ENCODE results near the gene ERC2. TPM values are rescaled to one million over a fixed set of nuclear protein-coding genes. Genes with fewer than 3 reads are reported as not detected.

The ERC2 gene
- total and polyA plus RNA-seq, 2 donors (not counting 1 experiment from before 2014, with no cell fraction given) = 0.14 to 0.17 TPM

DNA sequence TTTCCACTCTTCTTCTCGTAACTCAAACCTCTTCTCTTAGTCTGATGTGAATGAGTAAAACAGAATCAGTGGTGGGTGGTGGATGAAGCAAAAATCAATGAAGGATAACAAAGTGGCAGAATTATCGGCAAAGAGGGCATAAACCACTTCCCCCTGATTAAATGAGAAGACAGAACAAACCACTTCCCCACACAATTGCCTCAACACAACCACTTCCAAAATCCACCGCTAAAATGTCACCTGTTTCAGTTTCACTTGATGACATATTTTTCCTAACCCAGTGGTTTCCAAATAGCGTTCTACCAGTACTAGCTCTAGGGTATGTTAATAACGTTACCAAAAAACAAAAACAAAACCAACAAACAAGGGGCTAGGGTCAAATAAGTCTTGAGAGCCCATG, 502.5 kb downstream of the ERC2 start:
- Histone ChIP-seq H3K4me2 (ENCODE audit: extremely low read depth, insufficient read depth, low read length) (no peak overlapping the region), H3K27me3 (ENCODE audit: control insufficient read depth, insufficient read depth, low read length) (no peaks in the 10 kb centered on the region), H3K9ac (ENCODE audit: insufficient read depth, low read length) (no peak overlapping the region), H2AFZ (ENCODE audit: low read length) (no peak overlapping the region), H4K20me1 (ENCODE audit: control insufficient read depth, extremely low read depth, insufficient read depth, low read length) (no peaks in the 10 kb centered on the region), H3K79me2 (ENCODE audit: control insufficient read depth, insufficient read depth, low read length) (no peaks in the 10 kb centered on the region), H3K4me3 (replicated peaks in 1 of 4; ENCODE audit: control extremely low read depth in 1 of 4, insufficient read depth in 1 of 4, low read depth in 3 of 4, low read length in 4 of 4) (no peak overlapping the region), H3K36me3 (ENCODE audit: control insufficient read depth, insufficient read depth, low read length) (no peaks in the 10 kb centered on the region), H3K27ac (ENCODE audit: insufficient read depth, low read length) (no peak overlapping the region), H3K4me1 (ENCODE audit: control insufficient read depth, extremely low read depth, insufficient read depth, low read length) (no peaks in the 10 kb centered on the region), H3K9me3 (ENCODE audit: control insufficient read depth, insufficient read depth, low read depth, low read length) (no peaks in the 10 kb centered on the region)
- no peak for TF ChIP-seq EZH2 (IDR thresholded peaks at IDR 0.05; ENCODE audit: low read length, missing control alignments)
- TF ChIP-seq, protein P1, sequence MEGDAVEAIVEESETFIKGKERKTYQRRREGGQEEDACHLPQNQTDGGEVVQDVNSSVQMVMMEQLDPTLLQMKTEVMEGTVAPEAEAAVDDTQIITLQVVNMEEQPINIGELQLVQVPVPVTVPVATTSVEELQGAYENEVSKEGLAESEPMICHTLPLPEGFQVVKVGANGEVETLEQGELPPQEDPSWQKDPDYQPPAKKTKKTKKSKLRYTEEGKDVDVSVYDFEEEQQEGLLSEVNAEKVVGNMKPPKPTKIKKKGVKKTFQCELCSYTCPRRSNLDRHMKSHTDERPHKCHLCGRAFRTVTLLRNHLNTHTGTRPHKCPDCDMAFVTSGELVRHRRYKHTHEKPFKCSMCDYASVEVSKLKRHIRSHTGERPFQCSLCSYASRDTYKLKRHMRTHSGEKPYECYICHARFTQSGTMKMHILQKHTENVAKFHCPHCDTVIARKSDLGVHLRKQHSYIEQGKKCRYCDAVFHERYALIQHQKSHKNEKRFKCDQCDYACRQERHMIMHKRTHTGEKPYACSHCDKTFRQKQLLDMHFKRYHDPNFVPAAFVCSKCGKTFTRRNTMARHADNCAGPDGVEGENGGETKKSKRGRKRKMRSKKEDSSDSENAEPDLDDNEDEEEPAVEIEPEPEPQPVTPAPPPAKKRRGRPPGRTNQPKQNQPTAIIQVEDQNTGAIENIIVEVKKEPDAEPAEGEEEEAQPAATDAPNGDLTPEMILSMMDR (conservative IDR thresholded peaks at IDR 0.05 in 1 of 2, IDR thresholded peaks at IDR 0.05 in 1 of 2; ENCODE audit: low read depth in 1 of 2, low read length in 2 of 2) = no peak
- DNase-seq (ENCODE audit: low read depth in 2 of 2) = no peak

DNA sequence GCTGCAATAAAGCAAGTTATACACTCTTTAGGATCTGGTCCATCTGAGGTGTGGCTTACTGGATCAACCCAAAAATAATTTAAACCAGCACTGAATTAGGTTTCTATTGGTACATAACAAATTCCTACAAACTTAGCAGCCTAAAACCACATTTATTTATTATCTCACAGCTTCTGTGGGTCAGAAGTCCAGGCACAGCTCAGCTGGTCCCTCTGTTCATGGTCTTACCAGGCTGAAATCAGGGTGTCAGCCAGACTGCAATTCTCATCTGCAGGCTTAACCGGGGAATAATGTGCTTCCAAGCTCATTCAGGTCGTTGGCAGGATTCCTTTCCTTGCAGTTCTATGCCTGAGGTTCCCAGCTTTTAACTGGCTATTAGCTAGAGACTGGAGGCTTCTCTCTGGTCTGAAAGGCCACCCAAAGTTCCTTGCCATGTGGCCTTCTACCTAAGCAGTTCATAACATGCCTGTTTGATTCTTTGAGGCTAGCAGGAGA, 503.7 kb downstream of the ERC2 start:
- Histone ChIP-seq H3K36me3 (ENCODE audit: control insufficient read depth, insufficient read depth, low read length) (no peaks in the 10 kb centered on the region), H3K9me3 (ENCODE audit: control insufficient read depth, insufficient read depth, low read depth, low read length) (no peaks in the 10 kb centered on the region), H3K9ac (ENCODE audit: insufficient read depth, low read length) (no peak overlapping the region), H3K4me2 (ENCODE audit: extremely low read depth, insufficient read depth, low read length) (no peak overlapping the region), H3K4me1 (ENCODE audit: control insufficient read depth, extremely low read depth, insufficient read depth, low read length) (no peaks in the 10 kb centered on the region), H4K20me1 (ENCODE audit: control insufficient read depth, extremely low read depth, insufficient read depth, low read length) (no peaks in the 10 kb centered on the region), H3K79me2 (ENCODE audit: control insufficient read depth, insufficient read depth, low read length) (no peaks in the 10 kb centered on the region), H3K27me3 (ENCODE audit: control insufficient read depth, insufficient read depth, low read length) (no peaks in the 10 kb centered on the region), H2AFZ (ENCODE audit: low read length) (no peak overlapping the region), H3K27ac (ENCODE audit: insufficient read depth, low read length) (no peak overlapping the region), H3K4me3 (replicated peaks in 1 of 4; ENCODE audit: control extremely low read depth in 1 of 4, insufficient read depth in 1 of 4, low read depth in 3 of 4, low read length in 4 of 4) (no peak overlapping the region)
- DNase-seq (ENCODE audit: low read depth in 2 of 2) = peak in 1 of 2 donors; percentile 52
- TF ChIP-seq, protein P1 (conservative IDR thresholded peaks at IDR 0.05 in 1 of 2, IDR thresholded peaks at IDR 0.05 in 1 of 2; ENCODE audit: low read depth in 1 of 2, low read length in 2 of 2) = no peak
- no peak for TF ChIP-seq EZH2 (IDR thresholded peaks at IDR 0.05; ENCODE audit: low read length, missing control alignments)

DNA sequence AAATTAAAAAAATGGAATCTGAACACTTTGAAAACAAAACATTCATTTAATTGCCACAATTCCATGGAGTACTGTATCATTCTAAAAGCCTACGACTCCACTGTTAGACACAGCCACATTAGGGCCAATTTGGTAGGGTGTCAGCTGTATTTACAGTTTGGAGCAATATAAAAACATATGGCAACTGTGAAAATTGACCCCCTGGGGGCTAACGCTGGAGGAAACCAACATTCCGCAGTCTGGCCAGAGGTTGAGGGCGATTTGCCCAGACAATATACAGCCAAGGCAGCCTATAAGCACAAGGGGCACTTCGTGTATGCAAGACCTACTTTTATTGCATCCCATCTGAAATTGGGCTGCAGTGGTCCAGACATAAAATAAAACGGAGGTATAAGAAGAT, 504.7 kb downstream of the ERC2 start:
- Histone ChIP-seq H3K27me3 (ENCODE audit: control insufficient read depth, insufficient read depth, low read length) (no peaks in the 10 kb centered on the region), H3K9ac (ENCODE audit: insufficient read depth, low read length) (no peak overlapping the region), H3K4me2 (ENCODE audit: extremely low read depth, insufficient read depth, low read length) (no peak overlapping the region), H3K36me3 (ENCODE audit: control insufficient read depth, insufficient read depth, low read length) (no peaks in the 10 kb centered on the region), H3K9me3 (ENCODE audit: control insufficient read depth, insufficient read depth, low read depth, low read length) (no peaks in the 10 kb centered on the region), H3K79me2 (ENCODE audit: control insufficient read depth, insufficient read depth, low read length) (no peaks in the 10 kb centered on the region), H3K27ac (ENCODE audit: insufficient read depth, low read length) (no peak overlapping the region), H3K4me1 (ENCODE audit: control insufficient read depth, extremely low read depth, insufficient read depth, low read length) (no peaks in the 10 kb centered on the region), H3K4me3 (replicated peaks in 1 of 4; ENCODE audit: control extremely low read depth in 1 of 4, insufficient read depth in 1 of 4, low read depth in 3 of 4, low read length in 4 of 4) (no peak overlapping the region), H2AFZ (ENCODE audit: low read length) (no peak overlapping the region), H4K20me1 (ENCODE audit: control insufficient read depth, extremely low read depth, insufficient read depth, low read length) (no peaks in the 10 kb centered on the region)
- no peak for TF ChIP-seq EZH2 (IDR thresholded peaks at IDR 0.05; ENCODE audit: low read length, missing control alignments)
- TF ChIP-seq, protein P1 (conservative IDR thresholded peaks at IDR 0.05 in 1 of 2, IDR thresholded peaks at IDR 0.05 in 1 of 2; ENCODE audit: low read depth in 1 of 2, low read length in 2 of 2) = no peak
- DNase-seq (ENCODE audit: low read depth in 2 of 2) = no peak

All from fibroblast of lung (primary cell).